Measurements from ENCODE around the gene TBC1D7.

TBC1D7 gene
- total RNA-seq: 7.5 to 9.4 reads per million in 2 experiments

- DNase-seq (ENCODE audit: low read depth): peak; percentile 89
Observed at GRCh38 chr6:13328076-13328874, at the start of gene TBC1D7. Gene TBC1D7, minus strand, starts transcription at chr6:13328537. Its CDS starts 1,639 bp downstream, at chr6:13326898.

GRCh38 chr6:13377054-13377758, 48.9 kb upstream of the TBC1D7 start:
- no peak for DNase-seq (ENCODE audit: low read depth)

GRCh38 chr6:13375360-13375878, 47.1 kb upstream of the TBC1D7 start:
- no peak for DNase-seq (ENCODE audit: low read depth)

- no peak for DNase-seq (ENCODE audit: low read depth)
Observed at GRCh38 chr6:13373919-13374318, 45.6 kb upstream of the TBC1D7 start.

GRCh38 chr6:13373488-13373886, 45.1 kb upstream of the TBC1D7 start:
- DNase-seq (ENCODE audit: low read depth): no peak

- DNase-seq (ENCODE audit: low read depth): no peak
Observed at GRCh38 chr6:13372688-13373487, 44.6 kb upstream of the TBC1D7 start.

- DNase-seq (ENCODE audit: low read depth): no peak
Observed at GRCh38 chr6:13372076-13372475, 43.7 kb upstream of the TBC1D7 start.

GRCh38 chr6:13371421-13372072, 43.2 kb upstream of the TBC1D7 start:
- DNase-seq (ENCODE audit: low read depth): no peak

- DNase-seq (ENCODE audit: low read depth): no peak
Observed at GRCh38 chr6:13370623-13371022, 42.3 kb upstream of the TBC1D7 start.

- no peak for DNase-seq (ENCODE audit: low read depth)
Observed at GRCh38 chr6:13369591-13369990, 41.3 kb upstream of the TBC1D7 start.

- no peak for DNase-seq (ENCODE audit: low read depth)
Observed at GRCh38 chr6:13368731-13369115, 40.4 kb upstream of the TBC1D7 start.

GRCh38 chr6:13368079-13368730, 39.9 kb upstream of the TBC1D7 start:
- no peak for DNase-seq (ENCODE audit: low read depth)

- DNase-seq (ENCODE audit: low read depth): no peak
Observed at GRCh38 chr6:13367396-13367795, 39.1 kb upstream of the TBC1D7 start.

- DNase-seq (ENCODE audit: low read depth): no peak
Observed at GRCh38 chr6:13365320-13365719, 37.0 kb upstream of the TBC1D7 start.

- DNase-seq (ENCODE audit: low read depth): no peak
Observed at GRCh38 chr6:13364842-13365241, 36.5 kb upstream of the TBC1D7 start.

GRCh38 chr6:13362412-13362811, 34.1 kb upstream of the TBC1D7 start:
- DNase-seq (ENCODE audit: low read depth): no peak

GRCh38 chr6:13360671-13361540, 32.6 kb upstream of the TBC1D7 start:
- DNase-seq (ENCODE audit: low read depth): no peak

GRCh38 chr6:13359287-13359686, 30.9 kb upstream of the TBC1D7 start:
- no peak for DNase-seq (ENCODE audit: low read depth)

- DNase-seq (ENCODE audit: low read depth): no peak
Observed at GRCh38 chr6:13358511-13358910, 30.2 kb upstream of the TBC1D7 start.

GRCh38 chr6:13357551-13358075, 29.3 kb upstream of the TBC1D7 start:
- no peak for DNase-seq (ENCODE audit: low read depth)

Measured in T follicular helper cell (primary cell).